IPS-NIHi7 (cell line): ENCODE measurements around the gene SERINC3.

ENCODE experiments used
- DNase-seq: peaks from one replicate; pipeline ENCODE4 v3.0.0; 2012; ENCODE audit warnings: mixed read lengths; ENCODE audit errors: extremely low spot score

The SERINC3 gene

GRCh38 chr20:44464514-44464913 is 57.4 kb downstream of the SERINC3 start:
- DNase-seq: no peak

GRCh38 chr20:44463466-44463865 is 58.4 kb downstream of the SERINC3 start:
- no peak for DNase-seq

GRCh38 chr20:44461803-44462174 is 60.1 kb downstream of the SERINC3 start:
- DNase-seq: no peak

- no peak for DNase-seq
These were observed 60.6 kb downstream of the SERINC3 start for GRCh38 chr20:44461142-44461802.

- peak; percentile 27 for DNase-seq
These were observed 61.1 kb downstream of the SERINC3 start for GRCh38 chr20:44460795-44461141.

- no peak for DNase-seq
These were observed 62.6 kb downstream of the SERINC3 start for GRCh38 chr20:44459271-44459670.

GRCh38 chr20:44457016-44457415 is 64.9 kb downstream of the SERINC3 start:
- no peak for DNase-seq

GRCh38 chr20:44456611-44457010 is 65.3 kb downstream of the SERINC3 start:
- no peak for DNase-seq

- no peak for DNase-seq
These were observed 66.7 kb downstream of the SERINC3 start for GRCh38 chr20:44455126-44455525.

GRCh38 chr20:44454306-44454963 is 67.4 kb downstream of the SERINC3 start:
- DNase-seq: no peak

- DNase-seq: no peak
These were observed 70.9 kb downstream of the SERINC3 start for GRCh38 chr20:44450903-44451450.

GRCh38 chr20:44450281-44450889 is 71.5 kb downstream of the SERINC3 start:
- DNase-seq: no peak

- no peak for DNase-seq
These were observed 72.0 kb downstream of the SERINC3 start for GRCh38 chr20:44449864-44450263.

GRCh38 chr20:44448753-44449546 is 72.9 kb downstream of the SERINC3 start:
- peak; percentile 86 for DNase-seq

- DNase-seq: no peak
These were observed 73.9 kb downstream of the SERINC3 start for GRCh38 chr20:44447827-44448419.
